Activated CD4-positive, alpha-beta T cell treated with anti-CD3 and anti-CD28 coated beads, Interleukin-2, amount 50 U/mL, for 4 hours (primary cell): ENCODE results near the gene SAMD8.
A peak's percentile ranks its signal among the peaks of the same experiment; 100 is the strongest.

Experiments
- DNase-seq, 2 experiments: peaks; one replicate each; pipeline ENCODE4 v3.0.0-alpha.2; 2020

SAMD8 gene

GRCh38 chr10:75111365-75111906 is at the start of gene SAMD8:
Gene SAMD8, plus strand, starts transcription at chr10:75111656. Its CDS starts 38,873 bp downstream, at chr10:75150529.
- DNase-seq: peak; percentile 93 to 95

GRCh38 chr10:75061709-75062505 is 49.5 kb upstream of the SAMD8 start:
- DNase-seq: no peak

- DNase-seq: no peak
Measured at GRCh38 chr10:75062506-75063299, 48.8 kb upstream of the SAMD8 start.

GRCh38 chr10:75063461-75064230 is 47.8 kb upstream of the SAMD8 start:
- no peak for DNase-seq

GRCh38 chr10:75065076-75065475 is 46.4 kb upstream of the SAMD8 start:
- no peak for DNase-seq

- no peak for DNase-seq
Measured at GRCh38 chr10:75066271-75066670, 45.2 kb upstream of the SAMD8 start.

GRCh38 chr10:75067272-75067671 is 44.2 kb upstream of the SAMD8 start:
- DNase-seq: no peak

GRCh38 chr10:75068523-75068922 is 42.9 kb upstream of the SAMD8 start:
- DNase-seq: no peak

GRCh38 chr10:75070476-75070875 is 41.0 kb upstream of the SAMD8 start:
- DNase-seq: no peak

GRCh38 chr10:75070961-75071428 is 40.5 kb upstream of the SAMD8 start:
- no peak for DNase-seq

- no peak for DNase-seq
Measured at GRCh38 chr10:75071756-75072155, 39.7 kb upstream of the SAMD8 start.

- DNase-seq: no peak
Measured at GRCh38 chr10:75072727-75073126, 38.7 kb upstream of the SAMD8 start.

GRCh38 chr10:75073442-75073841 is 38.0 kb upstream of the SAMD8 start:
- DNase-seq: no peak

- DNase-seq: no peak
Measured at GRCh38 chr10:75074711-75075445, 36.6 kb upstream of the SAMD8 start.

- DNase-seq: no peak
Measured at GRCh38 chr10:75076348-75076747, 35.1 kb upstream of the SAMD8 start.

GRCh38 chr10:75079436-75080083 is 31.9 kb upstream of the SAMD8 start:
- no peak for DNase-seq

- no peak for DNase-seq
Measured at GRCh38 chr10:75080554-75080953, 30.9 kb upstream of the SAMD8 start.

GRCh38 chr10:75081379-75081778 is 30.1 kb upstream of the SAMD8 start:
- no peak for DNase-seq

GRCh38 chr10:75083972-75084833 is 27.3 kb upstream of the SAMD8 start:
- no peak for DNase-seq

- no peak for DNase-seq
Measured at GRCh38 chr10:75084834-75085384, 26.5 kb upstream of the SAMD8 start.
